Activated naive CD4-positive, alpha-beta T cell (primary cell): ENCODE results near the gene RPF1.
A peak's percentile ranks its signal among the peaks of the same experiment; 100 is the strongest.
"Not testable (repeated sequence)": the region's sequence is repeated elsewhere in the genome, so short reads cannot be mapped to it uniquely, and the experiment has no call there.

Source experiments
- DNase-seq, 4 experiments: peaks; one replicate each; lab custom pipeline; 2025; lab: John Stamatoyannopoulos, UW

The RPF1 gene

GRCh38 chr1:84492726-84493125 lies 13.7 kb downstream of the RPF1 start:
- DNase-seq: no peak

DNA sequence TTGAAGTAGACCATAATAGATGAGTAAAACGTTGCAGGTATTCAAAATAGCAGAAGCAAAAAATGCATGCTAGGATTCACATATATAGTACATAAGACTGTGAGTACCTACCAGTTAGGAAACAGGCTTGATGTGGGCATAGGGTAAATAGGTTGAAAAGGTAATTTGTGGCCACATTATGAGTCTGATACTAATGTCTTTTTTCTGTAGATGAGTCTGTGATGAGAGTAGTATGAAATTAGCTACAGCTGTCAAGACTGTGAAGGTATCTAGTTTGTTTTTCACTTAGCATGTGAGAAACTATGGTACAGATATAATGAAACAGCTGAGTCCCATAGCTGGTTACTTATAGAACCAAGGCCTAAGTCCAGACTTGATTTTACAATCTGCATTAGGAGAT lies 14.7 kb downstream of the RPF1 start:
- DNase-seq: no peak

- DNase-seq: no peak
Measured at GRCh38 chr1:84496498-84496897, 17.4 kb downstream of the RPF1 start.

GRCh38 chr1:84497631-84498275 lies 18.7 kb downstream of the RPF1 start:
- DNase-seq: no peak

GRCh38 chr1:84502927-84503326 lies 23.9 kb downstream of the RPF1 start:
- no peak for DNase-seq

- DNase-seq: no peak
Measured at GRCh38 chr1:84504580-84505492, 25.8 kb downstream of the RPF1 start.

GRCh38 chr1:84505493-84506001 lies 26.5 kb downstream of the RPF1 start:
- DNase-seq: peak in 2 of 4 experiments; percentile 27 to 31

DNA sequence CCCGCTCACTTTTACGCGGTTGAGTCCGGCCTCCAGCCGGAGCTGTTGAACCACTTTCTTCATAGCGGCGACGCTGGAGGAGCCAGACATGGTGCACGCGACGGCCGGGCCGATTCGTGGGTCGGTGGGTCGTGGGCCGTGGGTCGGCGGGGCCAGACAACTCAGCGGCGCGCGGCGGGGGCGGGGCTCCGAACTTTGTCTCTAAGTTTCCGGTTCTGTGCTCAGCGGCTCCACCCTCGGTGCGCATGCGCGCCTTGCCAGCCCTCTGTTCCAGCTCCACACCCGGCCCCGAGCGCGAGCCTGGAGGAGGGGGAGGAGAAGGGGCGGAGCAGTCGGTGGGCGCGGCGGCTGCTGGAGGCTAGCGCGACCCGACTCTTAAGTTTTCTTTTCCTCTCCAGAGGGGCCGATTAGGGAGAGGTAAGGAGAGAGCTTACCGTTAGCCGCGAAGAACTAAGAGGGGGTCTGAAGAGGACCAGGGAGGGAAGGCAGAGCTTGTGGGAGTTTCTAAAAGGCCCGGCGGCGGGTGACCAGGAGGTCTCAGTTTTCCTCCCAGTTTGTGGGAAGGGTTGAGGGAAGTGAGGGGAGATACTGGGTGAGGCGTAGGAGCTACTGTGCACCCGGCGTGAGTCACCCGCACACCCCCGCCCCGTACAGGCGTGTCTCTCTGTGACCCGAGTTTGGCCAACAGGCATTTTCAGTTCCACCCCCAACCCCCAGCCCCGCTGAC lies 27.1 kb downstream of the RPF1 start, which contains the start of the genes GNG5 and SPATA1:
GNG5 (minus strand) TSS at position 580 of the 727 bp plus-strand sequence; CDS start at position 90, 490 bp downstream.
SPATA1 (plus strand) TSS at position 385 of the 727 bp plus-strand sequence. CDS start 9,974 bp downstream, outside the sequence.
- peak; percentile 86 to 97 (median 94) for DNase-seq

DNA sequence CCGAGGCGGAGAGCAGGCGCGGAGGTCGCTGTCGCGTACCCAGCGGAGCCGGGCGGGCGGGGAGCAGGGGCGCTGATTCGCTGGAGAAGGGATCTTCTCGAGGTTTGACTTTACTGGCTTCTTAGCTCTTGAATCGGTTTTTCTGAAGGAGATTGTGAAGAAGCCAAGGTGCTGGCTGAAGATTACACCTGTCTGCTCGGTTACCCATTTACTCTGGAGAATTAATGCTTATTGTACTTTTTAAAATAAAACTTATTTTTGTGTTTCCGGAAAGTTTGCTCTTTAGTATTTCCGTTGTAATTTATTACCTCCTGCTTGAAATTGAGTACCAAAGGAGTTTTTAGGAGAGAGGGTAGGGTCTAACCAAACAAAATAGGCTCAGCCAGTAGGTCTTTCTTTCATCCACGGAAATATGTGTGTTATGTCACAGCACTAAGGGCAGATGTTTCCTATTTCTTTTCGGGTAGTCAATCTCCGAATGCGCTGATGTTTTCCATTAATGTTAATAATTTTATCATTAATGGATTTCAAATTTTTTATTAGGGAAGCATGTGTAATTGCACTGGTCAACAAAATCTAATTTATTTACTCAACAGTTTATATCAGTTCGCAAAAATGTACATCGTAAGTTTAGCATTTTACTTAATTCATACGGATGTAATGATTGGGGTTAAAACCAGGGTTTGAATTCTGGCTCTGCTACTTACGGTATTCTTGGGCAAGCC lies 27.8 kb downstream of the RPF1 start:
- DNase-seq: no peak

- DNase-seq: not testable (repeated sequence)
Measured at GRCh38 chr1:84507887-84508286, 28.8 kb downstream of the RPF1 start.

- DNase-seq: no peak
Measured at GRCh38 chr1:84508510-84508909, 29.4 kb downstream of the RPF1 start.

DNA sequence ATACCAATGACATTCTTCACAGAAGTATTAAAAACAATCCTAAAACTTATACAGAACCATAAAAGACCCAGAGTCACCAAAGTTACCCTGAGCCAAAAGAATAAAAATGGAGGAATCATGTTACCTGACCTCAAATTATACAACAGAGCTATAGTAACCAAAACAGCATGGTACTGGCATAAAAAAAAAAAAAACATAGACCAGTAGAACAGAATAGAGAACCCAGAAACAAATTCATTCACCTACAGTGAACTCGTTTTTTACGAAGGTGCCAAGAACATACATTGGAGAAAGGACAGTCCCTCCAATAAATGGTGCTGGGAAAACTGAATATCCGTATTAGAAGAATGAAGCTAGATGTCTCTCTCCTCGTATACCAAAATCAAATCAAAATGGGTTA lies 30.0 kb downstream of the RPF1 start:
- DNase-seq: no peak

DNA sequence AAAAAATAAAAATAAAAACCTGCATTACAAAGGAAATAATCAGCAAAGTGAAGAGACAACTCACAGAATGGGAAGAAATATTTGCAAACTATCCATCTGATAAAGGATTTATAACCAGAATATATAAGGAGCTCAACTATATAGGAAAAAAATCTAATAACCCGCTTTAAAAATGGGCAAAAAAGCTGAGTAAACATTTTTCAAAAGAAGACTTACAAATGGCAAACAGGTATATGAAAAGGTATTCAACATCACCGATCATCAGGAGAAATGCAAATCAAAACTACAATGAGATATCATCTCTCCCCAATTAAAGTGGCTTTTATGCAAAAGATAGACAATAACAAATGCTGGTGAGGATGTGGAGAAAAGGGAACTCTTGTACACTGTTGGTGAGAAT lies 31.1 kb downstream of the RPF1 start:
- no peak for DNase-seq

DNA sequence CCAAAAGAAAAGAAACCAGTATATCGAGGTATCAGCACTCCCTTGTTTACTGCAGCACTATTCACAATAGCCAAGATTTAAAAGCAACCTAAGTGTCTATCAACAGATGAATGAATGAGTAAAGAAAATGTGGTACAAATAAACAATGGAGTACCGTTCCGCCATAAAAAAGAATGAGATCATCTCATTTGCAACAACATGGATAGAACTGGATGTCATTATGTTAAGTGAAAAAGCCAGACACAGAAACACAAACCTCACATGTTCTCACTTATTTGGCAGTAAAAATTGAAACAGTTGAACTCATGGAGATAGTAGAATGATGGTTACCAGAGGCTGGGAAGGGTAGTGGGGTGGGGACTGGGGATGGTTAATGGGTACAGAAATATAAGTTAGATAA lies 31.6 kb downstream of the RPF1 start:
- no peak for DNase-seq

GRCh38 chr1:84524590-84524989 lies 45.5 kb downstream of the RPF1 start:
- no peak for DNase-seq

DNA sequence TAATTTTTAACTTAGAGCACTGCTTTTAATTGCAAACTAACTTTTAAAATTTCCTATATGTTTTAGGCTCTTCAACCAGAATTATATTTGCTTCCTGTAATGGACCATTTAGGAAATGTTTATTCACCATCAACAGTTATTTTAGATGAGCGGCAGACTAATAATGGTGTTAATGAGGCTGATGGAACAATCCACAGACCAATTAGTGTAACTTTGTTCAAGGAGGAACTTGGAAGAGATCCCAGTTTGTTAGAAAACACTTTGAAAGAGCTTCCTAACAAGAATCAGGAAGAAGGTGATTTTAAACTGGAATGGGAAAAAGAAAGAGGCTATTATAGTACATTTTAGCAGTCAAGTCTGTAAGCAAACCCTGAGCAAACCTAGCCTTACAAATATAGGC lies 46.7 kb downstream of the RPF1 start:
- no peak for DNase-seq

DNA sequence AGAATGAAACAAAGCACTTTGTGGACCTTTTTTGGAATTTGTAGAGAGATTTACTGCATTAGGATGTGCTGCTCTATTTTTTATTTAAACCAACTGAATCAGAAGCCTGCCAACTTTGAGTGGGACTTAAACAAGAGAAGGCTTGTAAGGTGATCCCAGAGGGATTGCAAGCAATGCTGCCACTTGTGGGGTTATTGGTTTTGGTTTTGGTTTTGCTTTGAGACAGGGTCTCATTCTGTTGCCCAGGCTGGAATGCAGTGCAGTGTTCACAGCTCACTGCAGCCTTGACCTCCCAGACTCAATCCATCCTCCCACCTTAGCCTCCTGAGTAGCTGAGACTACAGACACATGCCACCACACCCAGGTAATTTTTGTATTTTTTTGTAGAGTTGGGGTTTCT lies 59.5 kb downstream of the RPF1 start:
- DNase-seq: no peak

- no peak for DNase-seq
Measured at GRCh38 chr1:84539972-84540371, 60.9 kb downstream of the RPF1 start.

DNA sequence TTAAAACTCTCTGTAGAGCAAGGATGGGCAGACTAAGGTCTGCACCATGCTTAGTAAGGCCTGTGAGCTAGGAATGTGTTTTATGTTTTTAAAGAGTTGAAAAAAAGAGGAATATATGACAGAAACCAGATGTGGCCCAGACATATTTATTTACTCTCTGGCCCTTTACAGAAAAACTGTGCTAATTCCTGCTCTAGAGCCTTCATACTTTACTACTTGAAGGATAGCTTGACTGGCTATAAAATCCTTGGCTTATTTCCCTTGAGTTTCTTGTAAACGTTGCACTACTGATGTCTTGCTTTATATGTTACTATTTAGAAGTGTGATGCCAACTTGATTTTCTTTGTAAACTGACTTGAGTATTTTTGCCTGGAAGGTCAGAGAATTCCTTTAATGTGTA lies 61.7 kb downstream of the RPF1 start:
- DNase-seq: no peak

DNA sequence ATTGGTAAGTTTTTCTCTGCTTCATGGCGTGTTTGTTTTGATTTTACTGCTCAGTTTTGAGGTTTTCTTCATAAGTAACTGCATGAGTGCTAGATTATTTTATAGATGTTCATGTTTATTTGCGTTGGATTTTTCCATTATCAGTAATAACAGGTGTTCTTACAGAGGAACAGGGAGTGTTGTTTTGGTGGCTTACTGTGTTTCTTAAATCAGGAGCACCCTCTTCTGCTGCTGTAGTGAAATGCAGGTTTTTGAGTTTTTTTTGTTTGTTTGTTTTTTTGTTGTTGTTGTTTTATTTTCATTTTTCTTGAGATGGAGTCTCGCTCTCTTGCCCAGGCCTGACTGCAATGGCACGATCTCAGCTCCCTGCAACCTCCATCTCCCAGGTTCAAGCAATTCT lies 62.6 kb downstream of the RPF1 start:
- DNase-seq: no peak
